CD14-positive monocyte (primary cell): ENCODE results near the gene NSG2. TPM values are rescaled to one million over a fixed set of nuclear protein-coding genes. Genes with fewer than 3 reads are reported as not detected.

ENCODE experiments used
- DNase-seq, 3 donors: peaks; one replicate each; pipeline ENCODE4 v3.0.0-alpha.2; 2011 to 2022
- H2AFZ ChIP-seq: 2 replicates; pipeline ENCODE4 v1.6.0; 2012; ENCODE audit warnings: mild to moderate bottlenecking, low read depth, low read length, inconsistent platforms; ENCODE audit not compliant: insufficient read depth, poor library complexity, severe bottlenecking
- H3K27ac ChIP-seq, 2 donors: 1 replicate in 1 of 2; 2 replicates in 1 of 2; pipeline ENCODE4 v1.5.1; 2012 to 2013; ENCODE audit warnings: low read length in 2 of 2, control low read depth in 1 of 2, inconsistent platforms in 1 of 2, low read depth in 1 of 2, mild to moderate bottlenecking in 1 of 2
- H3K27me3 ChIP-seq, 2 donors: one replicate each; pipeline versions ENCODE4 v1.6.0 to v1.6.1; 2011 to 2013; ENCODE audit warnings: low read length in 2 of 2; ENCODE audit not compliant: control insufficient read depth in 2 of 2, insufficient read depth in 2 of 2
- H3K36me3 ChIP-seq, 2 donors: replicated peaks in 1 of 2; 1 replicate in 1 of 2; 2 replicates in 1 of 2; pipeline versions ENCODE4 v1.5.1 to v1.6.1; 2012 to 2013; ENCODE audit warnings: low read length in 2 of 2, control low read depth in 1 of 2, inconsistent platforms in 1 of 2, mild to moderate bottlenecking in 1 of 2; ENCODE audit not compliant: insufficient read depth in 2 of 2, control insufficient read depth in 1 of 2
- H3K4me1 ChIP-seq, 2 donors: 1 replicate in 1 of 2; 2 replicates in 1 of 2; pipeline versions ENCODE4 v1.5.1 to v1.6.1; 2012 to 2013; ENCODE audit warnings: low read length in 2 of 2, control low read depth in 1 of 2, inconsistent platforms in 1 of 2, mild to moderate bottlenecking in 1 of 2, moderate library complexity in 1 of 2; ENCODE audit not compliant: insufficient read depth in 2 of 2, control insufficient read depth in 1 of 2
- H3K4me2 ChIP-seq: replicated peaks from 2 replicates; pipeline ENCODE3; 2012; ENCODE audit warnings: low read length, moderate library complexity, mild to moderate bottlenecking; ENCODE audit not compliant: poor library complexity, severe bottlenecking; ENCODE audit errors: extremely low read depth
- H3K4me3 ChIP-seq, 3 experiments: fragments of 200-600 bp in 1 of 3; sonication (generic) in 1 of 3; replicated peaks in 1 of 3; 1 replicate in 2 of 3; 2 replicates in 1 of 3; pipeline ENCODE4 v1.5.1; 2011 to 2013; ENCODE audit warnings: low read length in 3 of 3, mild to moderate bottlenecking in 3 of 3, control low read depth in 2 of 3, low read depth in 2 of 3, inconsistent platforms in 1 of 3, moderate library complexity in 1 of 3
- H3K79me2 ChIP-seq: 2 replicates; pipeline ENCODE4 v1.6.0; 2012; ENCODE audit warnings: mild to moderate bottlenecking, control low read depth, inconsistent platforms, low read length, moderate library complexity; ENCODE audit not compliant: insufficient read depth
- H3K9ac ChIP-seq: 2 replicates; pipeline ENCODE4 v1.6.0; 2017; ENCODE audit warnings: low read length, mild to moderate bottlenecking; ENCODE audit not compliant: insufficient read depth, poor library complexity, severe bottlenecking
- H3K9me3 ChIP-seq, 2 donors: replicated peaks in 1 of 2; 1 replicate in 1 of 2; 2 replicates in 1 of 2; pipeline versions ENCODE4 v1.5.1 to v1.6.1; 2012 to 2013; ENCODE audit warnings: low read length in 2 of 2, control low read depth in 1 of 2; ENCODE audit not compliant: control insufficient read depth in 1 of 2, insufficient read depth in 1 of 2
- H4K20me1 ChIP-seq: 2 replicates; pipeline ENCODE4 v1.6.0; 2012; ENCODE audit warnings: mild to moderate bottlenecking, low read length, control low read depth, moderate library complexity; ENCODE audit not compliant: insufficient read depth
- H3K27ac Mint-ChIP-seq, 7 donors: one replicate each; pipeline ENCODE4 v1.8.0; 2020; ENCODE audit warnings: mild to moderate bottlenecking in 7 of 7, mixed read lengths in 7 of 7, moderate library complexity in 6 of 7, inconsistent platforms in 2 of 7
- H3K27me3 Mint-ChIP-seq, 3 donors: one replicate each; pipeline ENCODE4 v1.8.0; 2021 to 2022; ENCODE audit warnings: low read depth in 3 of 3, mild to moderate bottlenecking in 3 of 3, mixed read lengths in 3 of 3, moderate library complexity in 3 of 3, inconsistent platforms in 1 of 3
- H3K36me3 Mint-ChIP-seq, 2 donors: one replicate each; pipeline ENCODE4 v1.8.0; 2020; ENCODE audit warnings: mixed read lengths in 2 of 2, inconsistent platforms in 1 of 2, mild to moderate bottlenecking in 1 of 2
- H3K4me1 Mint-ChIP-seq: one replicate; pipeline ENCODE4 v1.8.0; 2020; ENCODE audit warnings: mild to moderate bottlenecking, mixed read lengths
- H3K4me3 Mint-ChIP-seq, 2 donors: one replicate each; pipeline ENCODE4 v1.8.0; 2020; ENCODE audit warnings: mild to moderate bottlenecking in 2 of 2, mixed read lengths in 2 of 2, moderate library complexity in 1 of 2
- H3K9me3 Mint-ChIP-seq, 7 donors: one replicate each; pipeline ENCODE4 v1.8.0; 2020 to 2022; ENCODE audit warnings: mixed read lengths in 7 of 7, mild to moderate bottlenecking in 6 of 7, moderate library complexity in 6 of 7, inconsistent platforms in 2 of 7
- CTCF ChIP-seq: fragments of 200-600 bp; IDR thresholded peaks from one replicate; pipeline ENCODE4 v1.8.0; 2022; ENCODE audit warnings: antibody characterized with exemption, mild to moderate bottlenecking
- WGBS: methylation state at CpG from one replicate; pipeline ENCODE4 v1.1.5; 2013; ENCODE audit warnings: missing lambda C conversion rate; ENCODE audit not compliant: insufficient coverage; 5-methylcytosine and 5-hydroxymethylcytosine counted together
- intact Hi-C, 2 donors: fragments of 100-400 bp; cut with micrococcal nuclease; formaldehyde crosslinking; loops; one replicate each; pipeline versions ENCODE4 v1.15.0 to v1.15.1; 2023
- polyA plus RNA-seq, 3 donors: library from polyadenylated mRNA; depleted of rRNA in 1 of 3; unstranded in 2 of 3; stranded (reverse) in 1 of 3; fragments of 300-500 nt in 2 of 3; fragments of >200 nt in 1 of 3; fragmentation: Illumina TruSeq in 2 of 3; gene quantifications; 1 replicate in 2 of 3; 2 replicates in 1 of 3; pipeline ENCODE4 v1.2.3, GENCODE V29; 2012 to 2021

The NSG2 gene
- polyA plus RNA-seq, 3 donors: not detected

- Histone ChIP-seq H3K79me2 (no peaks in the 10 kb centered on the region), H3K9ac (no peak overlapping the region), H2AFZ (no peak overlapping the region), H4K20me1 (no peaks in the 10 kb centered on the region), H3K4me3 (no peak overlapping the region), H3K27me3 (peaks cover 4 to 7% of the 10 kb centered on the region in 2 donors), H3K36me3 (no peaks in the 10 kb centered on the region), H3K9me3 (no peaks in the 10 kb centered on the region), H3K27ac (no peak overlapping the region), H3K4me1 (no peaks in the 10 kb centered on the region), H3K4me2 (no peak overlapping the region)
- Mint-ChIP-seq H3K9me3 (peaks cover 0 to 2% (median 0%) of the 10 kb centered on the region in 7 donors), H3K27ac (no peak overlapping the region), H3K4me1 (no peaks in the 10 kb centered on the region), H3K36me3 (no peaks in the 10 kb centered on the region), H3K27me3 (peaks cover 6 to 33% (median 13%) of the 10 kb centered on the region in 3 donors), H3K4me3 (no peak overlapping the region)
- DNase-seq: no peak
- WGBS: 84% methylated on average over 4 of the region's 4 CpGs
- TF ChIP-seq CTCF: no peak
- intact Hi-C loops: no loop called here
Measured at GRCh38 chr5:174022384-174023095, 23.0 kb upstream of the NSG2 start.

GRCh38 chr5:174030286-174030685, 15.2 kb upstream of the NSG2 start:
- no peak overlapping the region for H3K27ac ChIP-seq
- H3K9me3 Mint-ChIP-seq: peaks cover 1 to 13% (median 9%) of the 10 kb centered on the region in 7 donors

More at GRCh38 chr5:174030286-174030685, 15.2 kb upstream of the NSG2 start:
- no peak overlapping the region for H3K9ac ChIP-seq
- no CpG with 5 or more reads among the region's 2 CpGs for WGBS
- H3K4me2 ChIP-seq: no peak overlapping the region
- peaks cover 2 to 3% of the 10 kb centered on the region in 2 donors for H3K27me3 ChIP-seq
- no peaks in the 10 kb centered on the region for H3K36me3 ChIP-seq
- Mint-ChIP-seq H3K4me1 (no peaks in the 10 kb centered on the region), H3K36me3 (no peaks in the 10 kb centered on the region), H3K4me3 (no peak overlapping the region), H3K27ac (no peak overlapping the region), H3K27me3 (peaks cover 5 to 20% (median 14%) of the 10 kb centered on the region in 3 donors)
- no peaks in the 10 kb centered on the region for H4K20me1 ChIP-seq
- DNase-seq: no peak
- H2AFZ ChIP-seq: no peak overlapping the region
- no peaks in the 10 kb centered on the region for H3K9me3 ChIP-seq
- H3K79me2 ChIP-seq: no peaks in the 10 kb centered on the region
- TF ChIP-seq CTCF: no peak
- intact Hi-C loops: no loop called here
- H3K4me3 ChIP-seq: no peak overlapping the region
- no peaks in the 10 kb centered on the region for H3K4me1 ChIP-seq
